MM.1S (cell line): Measurements from ENCODE around the gene FRMPD2.

Source experiments
- DNase-seq: peaks from one replicate; pipeline ENCODE4 v3.0.0-alpha.2; 2015
- H2AFZ ChIP-seq: fragments of 300-600 bp; sonication (generic); 2 replicates; pipeline ENCODE4 v1.6.0; 2016; ENCODE audit warnings: antibody characterized with exemption, low read length
- H3F3A ChIP-seq: fragments of 300-600 bp; sonication (generic); 2 replicates; pipeline ENCODE4 v1.6.1; 2016; ENCODE audit warnings: mild to moderate bottlenecking, antibody characterized with exemption, low read length, moderate library complexity, mixed read lengths; ENCODE audit not compliant: insufficient read depth
- H3K27ac ChIP-seq: fragments of 300-600 bp; sonication (generic); 2 replicates; pipeline ENCODE4 v1.5.1; 2016; ENCODE audit warnings: mild to moderate bottlenecking, low read length
- H3K27me3 ChIP-seq: fragments of 300-600 bp; sonication (generic); replicated peaks from 2 replicates; pipeline ENCODE4 v1.6.0; 2016; ENCODE audit warnings: low read length; ENCODE audit not compliant: insufficient read depth
- H3K36me3 ChIP-seq: fragments of 300-600 bp; sonication (generic); replicated peaks from 2 replicates; pipeline ENCODE4 v1.6.1; 2016; ENCODE audit warnings: mild to moderate bottlenecking, low read length, mixed read lengths; ENCODE audit not compliant: insufficient read depth
- H3K4me1 ChIP-seq: fragments of 300-600 bp; sonication (generic); 2 replicates; pipeline ENCODE4 v1.6.1; 2016; ENCODE audit warnings: low read length, mixed read lengths
- H3K4me2 ChIP-seq: fragments of 300-600 bp; sonication (generic); 2 replicates; pipeline ENCODE4 v1.6.0; 2016; ENCODE audit warnings: low read depth, low read length
- H3K4me3 ChIP-seq: fragments of 300-600 bp; sonication (generic); 2 replicates; pipeline ENCODE4 v1.5.1; 2016; ENCODE audit warnings: low read length, mixed read lengths
- H3K79me2 ChIP-seq: fragments of 300-600 bp; sonication (generic); 2 replicates; pipeline ENCODE4 v1.6.1; 2016; ENCODE audit warnings: mixed run types, low read length, mixed read lengths
- H3K9ac ChIP-seq: fragments of 300-600 bp; sonication (generic); 2 replicates; pipeline ENCODE4 v1.6.1; 2016; ENCODE audit warnings: low read length, mixed read lengths
- H3K9me2 ChIP-seq: fragments of 300-600 bp; sonication (generic); replicated peaks from 2 replicates; pipeline ENCODE4 v1.6.1; 2016; ENCODE audit warnings: mild to moderate bottlenecking, low read length, mixed read lengths; ENCODE audit not compliant: insufficient read depth
- H3K9me3 ChIP-seq: fragments of 300-600 bp; sonication (generic); replicated peaks from 2 replicates; pipeline ENCODE4 v1.6.1; 2016; ENCODE audit warnings: mild to moderate bottlenecking, low read length, mixed read lengths; ENCODE audit not compliant: insufficient read depth
- H4K20me1 ChIP-seq: fragments of 300-600 bp; sonication (generic); 2 replicates; pipeline ENCODE4 v1.6.1; 2016; ENCODE audit warnings: mild to moderate bottlenecking, low read length, moderate library complexity, mixed read lengths; ENCODE audit not compliant: insufficient read depth
- EZH2 ChIP-seq: fragments of 300-600 bp; sonication (generic); optimal IDR thresholded peaks from 2 replicates; pipeline ENCODE3; 2017; ENCODE audit warnings: low read depth, mild to moderate bottlenecking, antibody characterized with exemption, low read length, mixed read lengths
- EZH2phosphoT487 ChIP-seq: fragments of 300-600 bp; sonication (generic); IDR thresholded peaks from 2 replicates; pipeline ENCODE4 v1.6.1; 2018; ENCODE audit warnings: antibody characterized with exemption, low read length
- TF ChIP-seq, protein P1 (sequence below): fragments of 300-600 bp; sonication (generic); IDR thresholded peaks from 2 replicates; pipeline ENCODE4 v1.5.1; 2016; ENCODE audit warnings: antibody characterized with exemption, low read length, mixed read lengths

Gene FRMPD2, protein sequence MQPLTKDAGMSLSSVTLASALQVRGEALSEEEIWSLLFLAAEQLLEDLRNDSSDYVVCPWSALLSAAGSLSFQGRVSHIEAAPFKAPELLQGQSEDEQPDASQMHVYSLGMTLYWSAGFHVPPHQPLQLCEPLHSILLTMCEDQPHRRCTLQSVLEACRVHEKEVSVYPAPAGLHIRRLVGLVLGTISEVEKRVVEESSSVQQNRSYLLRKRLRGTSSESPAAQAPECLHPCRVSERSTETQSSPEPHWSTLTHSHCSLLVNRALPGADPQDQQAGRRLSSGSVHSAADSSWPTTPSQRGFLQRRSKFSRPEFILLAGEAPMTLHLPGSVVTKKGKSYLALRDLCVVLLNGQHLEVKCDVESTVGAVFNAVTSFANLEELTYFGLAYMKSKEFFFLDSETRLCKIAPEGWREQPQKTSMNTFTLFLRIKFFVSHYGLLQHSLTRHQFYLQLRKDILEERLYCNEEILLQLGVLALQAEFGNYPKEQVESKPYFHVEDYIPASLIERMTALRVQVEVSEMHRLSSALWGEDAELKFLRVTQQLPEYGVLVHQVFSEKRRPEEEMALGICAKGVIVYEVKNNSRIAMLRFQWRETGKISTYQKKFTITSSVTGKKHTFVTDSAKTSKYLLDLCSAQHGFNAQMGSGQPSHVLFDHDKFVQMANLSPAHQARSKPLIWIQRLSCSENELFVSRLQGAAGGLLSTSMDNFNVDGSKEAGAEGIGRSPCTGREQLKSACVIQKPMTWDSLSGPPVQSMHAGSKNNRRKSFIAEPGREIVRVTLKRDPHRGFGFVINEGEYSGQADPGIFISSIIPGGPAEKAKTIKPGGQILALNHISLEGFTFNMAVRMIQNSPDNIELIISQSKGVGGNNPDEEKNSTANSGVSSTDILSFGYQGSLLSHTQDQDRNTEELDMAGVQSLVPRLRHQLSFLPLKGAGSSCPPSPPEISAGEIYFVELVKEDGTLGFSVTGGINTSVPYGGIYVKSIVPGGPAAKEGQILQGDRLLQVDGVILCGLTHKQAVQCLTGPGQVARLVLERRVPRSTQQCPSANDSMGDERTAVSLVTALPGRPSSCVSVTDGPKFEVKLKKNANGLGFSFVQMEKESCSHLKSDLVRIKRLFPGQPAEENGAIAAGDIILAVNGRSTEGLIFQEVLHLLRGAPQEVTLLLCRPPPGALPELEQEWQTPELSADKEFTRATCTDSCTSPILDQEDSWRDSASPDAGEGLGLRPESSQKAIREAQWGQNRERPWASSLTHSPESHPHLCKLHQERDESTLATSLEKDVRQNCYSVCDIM (N-terminal part only)

DNA sequence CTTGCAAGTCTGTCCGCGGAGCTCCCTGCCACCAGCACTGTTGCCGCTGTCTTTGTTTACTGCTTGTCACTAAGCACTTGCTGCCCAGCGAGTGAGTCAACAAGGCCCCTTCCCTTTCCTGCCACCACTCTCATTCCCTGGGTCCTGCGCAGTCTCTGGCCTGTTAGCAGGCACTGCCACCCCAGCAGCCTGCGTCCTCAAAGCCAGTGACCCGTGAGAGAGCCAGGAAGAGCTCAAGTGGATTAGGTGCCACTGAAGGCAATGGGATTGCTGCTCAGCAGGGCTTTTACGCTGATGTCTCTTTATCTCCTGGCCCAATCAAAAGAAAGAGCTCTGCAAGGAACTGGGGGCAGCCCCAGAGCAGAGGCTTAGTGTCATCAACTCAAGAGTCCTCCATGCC is at the start of gene FRMPD2:
TSS of gene FRMPD2 (minus strand) at position 61 of the 400 bp plus-strand sequence. CDS start 129 bp downstream, outside the sequence.
- no peaks in the 10 kb centered on the region for H3K4me1 ChIP-seq
- no peaks in the 10 kb centered on the region for H3K9me3 ChIP-seq
- TF ChIP-seq EZH2phosphoT487 (no peak), EZH2 (no peak)
- TF ChIP-seq, protein P1, sequence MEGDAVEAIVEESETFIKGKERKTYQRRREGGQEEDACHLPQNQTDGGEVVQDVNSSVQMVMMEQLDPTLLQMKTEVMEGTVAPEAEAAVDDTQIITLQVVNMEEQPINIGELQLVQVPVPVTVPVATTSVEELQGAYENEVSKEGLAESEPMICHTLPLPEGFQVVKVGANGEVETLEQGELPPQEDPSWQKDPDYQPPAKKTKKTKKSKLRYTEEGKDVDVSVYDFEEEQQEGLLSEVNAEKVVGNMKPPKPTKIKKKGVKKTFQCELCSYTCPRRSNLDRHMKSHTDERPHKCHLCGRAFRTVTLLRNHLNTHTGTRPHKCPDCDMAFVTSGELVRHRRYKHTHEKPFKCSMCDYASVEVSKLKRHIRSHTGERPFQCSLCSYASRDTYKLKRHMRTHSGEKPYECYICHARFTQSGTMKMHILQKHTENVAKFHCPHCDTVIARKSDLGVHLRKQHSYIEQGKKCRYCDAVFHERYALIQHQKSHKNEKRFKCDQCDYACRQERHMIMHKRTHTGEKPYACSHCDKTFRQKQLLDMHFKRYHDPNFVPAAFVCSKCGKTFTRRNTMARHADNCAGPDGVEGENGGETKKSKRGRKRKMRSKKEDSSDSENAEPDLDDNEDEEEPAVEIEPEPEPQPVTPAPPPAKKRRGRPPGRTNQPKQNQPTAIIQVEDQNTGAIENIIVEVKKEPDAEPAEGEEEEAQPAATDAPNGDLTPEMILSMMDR = no peak
- no peak within 1 kb of the TSS for H3K4me3 ChIP-seq
- H2AFZ ChIP-seq = no peak within 1 kb of the TSS
- no peaks in the 10 kb centered on the region for H3K36me3 ChIP-seq
- no peaks in the 10 kb centered on the region for H3K79me2 ChIP-seq
- no peak within 1 kb of the TSS for H3K9ac ChIP-seq
- H3F3A ChIP-seq = no peaks in the 10 kb centered on the region
- no peaks in the 10 kb centered on the region for H4K20me1 ChIP-seq
- no peak within 1 kb of the TSS for H3K4me2 ChIP-seq
- no peak for DNase-seq
- H3K9me2 ChIP-seq = no peaks in the 10 kb centered on the region
- no peaks in the 10 kb centered on the region for H3K27me3 ChIP-seq
- H3K27ac ChIP-seq = no peak within 1 kb of the TSS

DNA sequence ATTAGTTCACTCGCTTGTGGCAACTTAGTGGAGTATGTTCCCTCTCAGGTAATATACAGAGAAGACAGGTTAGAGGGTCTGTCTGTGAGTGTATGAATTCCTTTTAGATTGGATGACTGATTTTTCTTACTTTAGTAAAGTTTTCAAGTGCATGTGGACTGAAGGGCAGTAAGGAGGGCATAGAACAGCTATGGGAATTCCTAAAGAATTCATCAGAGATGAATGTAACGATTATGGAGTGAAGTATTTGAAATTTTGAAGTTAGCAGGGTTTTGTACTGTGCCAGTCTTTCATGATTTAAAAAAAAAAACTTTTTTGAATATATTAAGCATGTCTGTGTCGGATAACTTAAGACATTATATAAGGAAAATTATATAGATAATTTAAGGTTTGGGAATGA is 47.5 kb upstream of the FRMPD2 start:
- Histone ChIP-seq H3K79me2 (peaks cover 56% of the 10 kb centered on the region), H3K36me3 (no peaks in the 10 kb centered on the region), H3K27ac (no peak overlapping the region), H3K9me2 (no peaks in the 10 kb centered on the region), H3K4me2 (no peak overlapping the region), H3F3A (no peaks in the 10 kb centered on the region), H3K4me1 (no peaks in the 10 kb centered on the region), H3K9ac (no peak overlapping the region), H3K4me3 (no peak overlapping the region), H3K9me3 (no peaks in the 10 kb centered on the region), H2AFZ (no peak overlapping the region), H3K27me3 (no peaks in the 10 kb centered on the region), H4K20me1 (no peaks in the 10 kb centered on the region)
- TF ChIP-seq EZH2phosphoT487 (no peak), EZH2 (no peak)
- TF ChIP-seq, protein P1 = no peak
- no peak for DNase-seq

DNA sequence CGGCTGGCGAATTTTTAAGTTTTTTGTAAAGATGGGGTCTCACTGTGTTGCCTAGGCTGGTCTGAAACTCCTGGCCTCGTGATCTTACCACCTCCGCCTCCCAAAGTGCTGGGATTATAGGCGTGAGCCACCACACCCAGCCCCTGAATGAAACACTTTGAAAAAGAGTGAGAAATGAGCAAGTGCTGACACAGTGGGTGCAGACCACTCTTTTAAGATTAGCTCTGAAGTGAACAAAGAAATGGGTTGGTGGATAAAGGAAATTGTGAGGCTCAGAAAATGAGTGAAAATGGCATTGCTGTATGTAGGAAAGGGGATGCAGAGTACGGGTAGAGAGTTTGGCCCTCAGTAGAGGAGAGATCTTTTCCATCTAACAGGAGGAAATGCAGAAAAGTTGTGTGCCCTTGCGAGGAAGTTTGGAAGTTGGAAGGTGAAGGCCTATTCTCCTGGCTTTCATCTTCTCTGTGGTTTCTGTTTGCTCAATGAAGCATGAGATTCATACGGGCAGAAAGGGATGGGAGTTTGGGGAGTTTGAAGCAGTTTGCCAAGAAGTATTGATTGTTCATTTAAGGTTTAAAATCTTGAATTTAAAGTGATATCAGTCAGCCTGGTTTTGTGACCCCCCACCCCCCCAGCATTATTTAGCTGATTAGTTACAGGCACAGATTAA is 43.0 kb upstream of the FRMPD2 start:
- Histone ChIP-seq H3K9me2 (no peaks in the 10 kb centered on the region), H3K27me3 (no peaks in the 10 kb centered on the region), H3F3A (no peaks in the 10 kb centered on the region), H3K4me1 (no peaks in the 10 kb centered on the region), H3K9me3 (no peaks in the 10 kb centered on the region), H3K36me3 (no peaks in the 10 kb centered on the region), H3K27ac (no peak overlapping the region), H3K4me3 (no peak overlapping the region), H4K20me1 (no peaks in the 10 kb centered on the region), H3K79me2 (peaks cover 63% of the 10 kb centered on the region), H3K9ac (no peak overlapping the region), H2AFZ (no peak overlapping the region), H3K4me2 (no peak overlapping the region)
- TF ChIP-seq EZH2phosphoT487 = no peak
- TF ChIP-seq, protein P1 = no peak
- no peak for TF ChIP-seq EZH2
- no peak for DNase-seq
